HCT116 (cell line): ENCODE measurements around the gene ESR2. TPM values are rescaled to one million over a fixed set of nuclear protein-coding genes. Genes with fewer than 3 reads are reported as not detected.

Experiments
- ATAC-seq: fragments of 200-7000 bp; cut with Tn5 transposase; 2 replicates; pipeline ENCODE4 v1.9.1; 2020; ENCODE audit warnings: mild to moderate bottlenecking, moderate library complexity
- BruUV-seq: library from RNA; stranded (reverse); fragments of 400-500 nt; replicated peaks from 2 replicates; lab custom pipeline; 2021; lab: Mats Ljungman, UMichigan
- CTCF ChIA-PET: fragments of 300-600 bp; sonication (Branson Sonifier 250); formaldehyde crosslinking; loops from one replicate; lab custom pipeline; 2021; ENCODE audit warnings: antibody characterized with exemption; lab: Charles Lee
- POLR2A ChIA-PET: fragments of 300-600, 350-600 bp; sonication (Branson Sonifier 250); formaldehyde crosslinking; loops from one replicate; lab custom pipeline; 2021; ENCODE audit warnings: antibody characterized with exemption; lab: Charles Lee
- RAD21 ChIA-PET, 2 experiments: fragments of 300-600 bp; sonication (Branson Sonifier 250); formaldehyde crosslinking; loops; one replicate each; lab custom pipeline; 2023; ENCODE audit warnings: low total read pairs in 2 of 2; ENCODE audit not compliant: uncharacterized antibody in 2 of 2, unreplicated experiment in 2 of 2, low non-redundant PET in 1 of 2; lab: Charles Lee
- DNase-seq: peaks from one replicate; pipeline ENCODE4 v3.0.0-alpha.2; 2010; ENCODE audit warnings: low read depth, low spot score
- H2AFZ ChIP-seq: fragments of 200-600 bp; shearing (Covaris generic), sonication (generic); 2 replicates; pipeline ENCODE4 v1.6.1; 2017; ENCODE audit warnings: low read depth, mixed run types, mixed read lengths, antibody characterized with exemption, low read length; ENCODE audit not compliant: poor library complexity, severe bottlenecking
- H3K27ac ChIP-seq: 2 replicates; pipeline ENCODE4 v1.5.1; 2012; ENCODE audit warnings: low read depth, low read length
- H3K27me3 ChIP-seq: fragments of 200-600 bp; sonication (generic); 2 replicates; pipeline ENCODE4 v1.6.1; 2016; ENCODE audit warnings: mixed run types, low read length, mixed read lengths; ENCODE audit not compliant: insufficient read depth
- H3K36me3 ChIP-seq, 2 experiments: fragments of 200-500 bp in 1 of 2; fragments of 200-600 bp in 1 of 2; sonication (Bioruptor generic) in 1 of 2; sonication (generic) in 1 of 2; 2 replicates each; pipeline versions ENCODE4 v1.5.1 to v1.6.1; 2014 to 2016; ENCODE audit warnings: low read length in 2 of 2, inconsistent platforms in 1 of 2, mixed read lengths in 1 of 2, mixed run types in 1 of 2; ENCODE audit not compliant: insufficient read depth in 2 of 2, control insufficient read depth in 1 of 2
- H3K4me1 ChIP-seq, 2 experiments: fragments of 200-600 bp in 1 of 2; sonication (generic) in 1 of 2; 2 replicates each; pipeline versions ENCODE4 v1.5.1 to v1.6.1; 2012 to 2017; ENCODE audit warnings: low read length in 2 of 2, inconsistent platforms in 1 of 2, mild to moderate bottlenecking in 1 of 2, mixed read lengths in 1 of 2, mixed run types in 1 of 2, moderate library complexity in 1 of 2; ENCODE audit not compliant: insufficient read depth in 2 of 2, control insufficient read depth in 1 of 2
- H3K4me2 ChIP-seq: fragments of 200-600 bp; sonication (generic); 2 replicates; pipeline ENCODE4 v1.6.1; 2017; ENCODE audit warnings: mixed run types, low read length, mixed read lengths
- H3K4me3 ChIP-seq, 2 experiments: fragments of 200-600 bp in 1 of 2; sonication (generic) in 1 of 2; replicated peaks in 1 of 2; 2 replicates each; pipeline ENCODE4 v1.5.1; 2011 to 2016; ENCODE audit warnings: low read length in 2 of 2, control low read depth in 1 of 2, low read depth in 1 of 2, mild to moderate bottlenecking in 1 of 2, mixed read lengths in 1 of 2, mixed run types in 1 of 2
- H3K79me2 ChIP-seq: fragments of 200-600 bp; sonication (generic); 2 replicates; pipeline ENCODE4 v1.6.1; 2017; ENCODE audit warnings: mild to moderate bottlenecking, mixed run types, low read length, moderate library complexity, mixed read lengths; ENCODE audit not compliant: insufficient read depth
- H3K9ac ChIP-seq: fragments of 200-600 bp; sonication (generic); 2 replicates; pipeline ENCODE4 v1.6.1; 2016; ENCODE audit warnings: low read length, mixed read lengths
- H3K9me2 ChIP-seq: fragments of 200-600 bp; sonication (generic), shearing (Covaris generic); 2 replicates; pipeline ENCODE4 v1.6.1; 2017; ENCODE audit warnings: mixed run types, mild to moderate bottlenecking, moderate library complexity; ENCODE audit not compliant: insufficient read depth
- H3K9me3 ChIP-seq, 2 experiments: fragments of 200-500 bp in 1 of 2; fragments of 200-600 bp in 1 of 2; sonication (Bioruptor generic) in 1 of 2; sonication (generic) in 1 of 2; 2 replicates each; pipeline ENCODE4 v1.6.1; 2014 to 2017; ENCODE audit warnings: low read length in 2 of 2, mixed read lengths in 2 of 2, inconsistent platforms in 1 of 2, low read depth in 1 of 2, mild to moderate bottlenecking in 1 of 2, mixed run types in 1 of 2, moderate library complexity in 1 of 2; ENCODE audit not compliant: control insufficient read depth in 1 of 2, insufficient read depth in 1 of 2
- H4K20me1 ChIP-seq: fragments of 200-600 bp; sonication (generic), shearing (Covaris generic); 2 replicates; pipeline ENCODE4 v1.6.1; 2017; ENCODE audit warnings: mixed run types, mild to moderate bottlenecking, moderate library complexity; ENCODE audit not compliant: insufficient read depth
- CEBPB ChIP-seq: IDR thresholded peaks from 2 replicates; pipeline ENCODE4 v1.6.1; 2012; ENCODE audit warnings: low read depth
- CTCF ChIP-seq, 3 experiments: fragments of 200-600 bp in 1 of 3; sonication (generic) in 1 of 3; IDR thresholded peaks in 2 of 3; conservative IDR thresholded peaks in 1 of 3; 2 replicates each; pipeline ENCODE4 v1.5.1; 2012 to 2017; ENCODE audit warnings: low read depth in 2 of 3, low read length in 2 of 3, antibody characterized with exemption in 1 of 3, borderline replicate concordance in 1 of 3, control low read depth in 1 of 3, mild to moderate bottlenecking in 1 of 3, mixed read lengths in 1 of 3, mixed run types in 1 of 3, moderate library complexity in 1 of 3; ENCODE audit not compliant: insufficient read depth in 1 of 3
- EZH2phosphoT487 ChIP-seq: fragments of 200-600 bp; IDR thresholded peaks from 2 replicates; pipeline ENCODE4 v1.6.1; 2018; ENCODE audit warnings: antibody characterized with exemption, borderline replicate concordance
- POLR2AphosphoS5 ChIP-seq: IDR thresholded peaks from 2 replicates; pipeline ENCODE4 v1.6.1; 2011; ENCODE audit warnings: mild to moderate bottlenecking, low read depth, low read length, moderate library complexity
- ZFX ChIP-seq: fragments of 450-650 bp; IDR thresholded peaks from 2 replicates; pipeline ENCODE4 v1.6.1; 2017
- intact Hi-C: fragments of 100-400 bp; cut with micrococcal nuclease; formaldehyde crosslinking; loops from 2 replicates; pipeline ENCODE4 v1.10.0; 2022
- total RNA-seq: library from RNA; stranded (reverse); gene quantifications from one replicate; pipeline ENCODE4 v1.2.1, GENCODE V29; 2021; ENCODE audit not compliant: unreplicated experiment

The ESR2 gene
- total RNA-seq, 1 experiment from 2014 or later: 0.32 TPM

DNA sequence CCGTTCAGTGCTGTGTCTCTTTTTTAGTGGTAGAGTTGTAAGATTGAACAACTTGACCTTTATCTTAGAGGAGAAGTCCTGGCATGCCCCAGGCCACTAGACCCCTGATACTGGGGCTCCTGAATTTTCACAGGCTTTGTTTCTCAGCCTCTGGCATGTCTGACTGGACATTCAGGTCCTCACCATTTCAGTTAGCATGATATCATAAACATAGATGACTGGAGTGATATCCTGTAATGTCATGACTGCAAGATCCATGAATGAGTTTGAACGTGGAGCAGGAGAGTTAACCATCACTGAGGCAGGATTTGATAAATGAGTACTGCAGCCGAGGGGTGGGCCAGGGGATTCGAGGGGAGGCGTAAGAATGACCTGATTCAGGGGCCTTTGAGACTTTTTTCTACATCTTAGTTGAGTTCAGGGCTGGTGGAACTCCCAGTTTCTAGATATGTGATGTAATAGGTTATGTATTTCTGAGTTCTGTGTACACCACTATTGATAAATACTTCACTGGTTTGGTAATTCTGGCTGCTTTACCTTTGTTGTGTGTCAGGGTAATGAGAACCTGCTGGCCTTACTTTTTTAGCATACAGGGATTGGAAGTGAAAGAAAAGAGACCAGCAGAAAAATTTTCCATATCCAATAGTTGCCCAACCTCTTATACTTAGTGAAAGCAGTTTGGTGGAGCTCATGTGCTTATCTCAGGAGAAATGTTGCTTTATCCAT is 224.4 kb downstream of the ESR2 start:
- Histone ChIP-seq H2AFZ (no peak overlapping the region), H4K20me1 (no peaks in the 10 kb centered on the region), H3K4me3 (no peak overlapping the region), H3K9me3 (no peaks in the 10 kb centered on the region), H3K36me3 (no peaks in the 10 kb centered on the region; a peak in 1 of 4 replicates), H3K4me2 (no peak overlapping the region), H3K9me2 (no peaks in the 10 kb centered on the region), H3K4me1 (peaks cover 2 to 6% of the 10 kb centered on the region in 2 experiments; a peak in 2 of 4 replicates), H3K27ac (no peak overlapping the region), H3K27me3 (no peaks in the 10 kb centered on the region), H3K79me2 (no peaks in the 10 kb centered on the region), H3K9ac (no peak overlapping the region)
- ChIA-PET RAD21 (no interaction called here), POLR2A (no interaction called here), CTCF (interaction anchor here (0.6 kb wide), 1 partner anchor 9 kb away, joined by 3 read pairs; no protein-coding TSS in a partner anchor)
- BruUV-seq: no TSS peak
- intact Hi-C loops: no loop called here
- DNase-seq: no peak
- ATAC-seq: no peak
- TF ChIP-seq ZFX: no peak

DNA sequence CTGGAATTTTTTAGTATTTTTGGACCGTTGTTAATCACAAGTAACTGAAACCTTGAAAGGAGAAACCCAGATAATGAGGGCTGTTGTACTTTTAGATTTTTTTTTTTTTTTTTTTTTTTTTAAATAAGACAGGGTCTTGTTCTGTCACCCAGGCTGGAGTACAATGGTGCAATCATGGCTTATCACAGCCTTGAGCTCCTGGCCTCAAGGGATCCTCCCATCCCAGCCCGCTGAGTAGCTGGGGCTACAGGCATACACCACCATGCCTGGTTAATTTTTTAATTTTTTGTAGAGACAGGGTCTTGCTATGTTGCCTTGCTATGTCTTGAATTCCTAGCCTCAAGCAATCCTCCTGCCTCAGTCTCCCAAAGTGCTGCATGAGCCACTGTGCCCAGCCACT is 229.7 kb downstream of the ESR2 start:
- POLR2A ChIA-PET: no interaction called here
- H3K4me1 ChIP-seq: peaks cover 18% of the 10 kb centered on the region in 2 experiments
- H2AFZ ChIP-seq: no peak overlapping the region
- no peak for ATAC-seq
- no peaks in the 10 kb centered on the region for H3K9me2 ChIP-seq
- H3K79me2 ChIP-seq: no peaks in the 10 kb centered on the region
- BruUV-seq: no TSS peak
- no peaks in the 10 kb centered on the region for H3K36me3 ChIP-seq
- no peak overlapping the region for H3K4me2 ChIP-seq
- no peak overlapping the region for H3K4me3 ChIP-seq
- DNase-seq: no peak
- no peak overlapping the region for H3K9ac ChIP-seq
- H4K20me1 ChIP-seq: no peaks in the 10 kb centered on the region
- CTCF ChIA-PET: no interaction called here
- H3K27me3 ChIP-seq: no peaks in the 10 kb centered on the region
- intact Hi-C loops: no loop called here
- RAD21 ChIA-PET: interaction anchor here in 1 of 2 experiments (0.7 kb wide), 1 partner anchor 19 kb away, joined by 4 read pairs; no protein-coding TSS in a partner anchor
- TF ChIP-seq CTCF (IDR thresholded peaks at IDR 0.05 in 2 of 3, conservative IDR thresholded peaks at IDR 0.05 in 1 of 3; ENCODE audit: borderline replicate concordance in 1 of 3, insufficient read depth in 1 of 3, low read depth in 2 of 3, low read length in 2 of 3) (no peak), EZH2phosphoT487 (no peak), CEBPB (no peak), POLR2AphosphoS5 (no peak)
- no peaks in the 10 kb centered on the region for H3K9me3 ChIP-seq
- H3K27ac ChIP-seq: no peak overlapping the region
